DMS79 (cell line): ENCODE results near the gene RS1.
A peak's percentile ranks its signal among the peaks of the same experiment; 100 is the strongest.

Experiments used
- DNase-seq: peaks from one replicate; lab custom pipeline; 2025; lab: John Stamatoyannopoulos, UW

RS1 gene

GRCh38 chrX:18668071-18668835 is 3.7 kb downstream of the RS1 start:
- peak; percentile 4 for DNase-seq

DNA sequence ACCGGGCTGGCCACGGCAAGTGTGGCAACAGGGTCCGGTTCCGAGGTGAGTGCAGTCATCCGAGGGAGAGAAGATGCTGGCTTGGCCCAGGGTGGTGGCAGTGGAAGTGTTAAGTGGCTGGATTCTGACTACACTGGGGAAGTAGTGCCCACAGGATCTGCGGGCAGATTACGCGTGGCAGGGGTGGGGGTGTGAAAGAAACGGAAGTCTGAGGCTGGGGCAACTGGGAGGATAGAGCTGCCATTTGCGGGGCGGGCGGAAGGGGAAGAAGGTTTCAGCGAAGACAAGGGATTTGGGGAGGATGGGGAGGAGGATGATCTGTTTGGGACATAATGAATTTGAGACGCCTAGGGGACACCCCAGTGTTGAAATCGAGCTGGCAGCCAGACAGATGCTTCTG is 5.3 kb downstream of the RS1 start:
- DNase-seq: no peak

DNA sequence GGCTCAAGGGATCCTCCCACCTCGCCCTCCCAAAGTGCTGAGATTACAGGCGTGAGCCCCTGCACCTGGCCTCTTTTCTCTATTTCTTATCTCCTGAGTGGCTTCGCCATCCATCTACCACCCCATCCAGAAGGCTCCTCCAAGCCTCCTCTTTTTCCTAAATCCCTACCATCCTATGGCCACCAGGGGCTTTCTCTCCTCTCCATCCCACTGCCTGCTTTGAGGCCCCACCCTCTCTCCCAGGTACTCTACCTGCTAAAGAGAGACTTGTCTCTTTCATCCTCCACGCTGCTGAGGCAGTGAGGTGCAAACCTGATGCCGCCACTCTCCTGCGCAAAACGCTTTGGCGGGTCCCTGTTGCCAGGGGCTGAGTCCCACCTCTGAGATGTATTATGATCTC is 7.0 kb downstream of the RS1 start:
- DNase-seq: no peak

DNA sequence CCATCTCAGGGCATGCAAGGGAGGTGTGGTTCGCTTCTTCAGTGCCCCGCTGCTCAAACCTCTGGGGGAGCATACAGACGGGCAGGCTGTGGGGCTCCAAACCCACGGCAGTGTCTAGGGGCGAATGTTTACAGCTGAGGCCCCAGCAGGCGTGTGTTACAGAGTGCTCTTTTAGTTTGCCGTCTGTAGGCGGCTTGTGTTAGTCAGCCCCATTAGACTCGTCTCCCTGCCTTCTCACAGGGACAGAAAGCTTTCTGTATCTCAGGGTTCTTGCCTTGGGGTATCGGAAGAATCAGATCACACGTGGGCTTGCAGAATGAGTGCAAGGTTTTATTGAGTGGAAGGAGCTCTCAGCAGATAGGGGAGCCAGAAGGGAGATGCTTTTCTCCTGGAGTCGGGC is 10.6 kb downstream of the RS1 start:
- no peak for DNase-seq

DNA sequence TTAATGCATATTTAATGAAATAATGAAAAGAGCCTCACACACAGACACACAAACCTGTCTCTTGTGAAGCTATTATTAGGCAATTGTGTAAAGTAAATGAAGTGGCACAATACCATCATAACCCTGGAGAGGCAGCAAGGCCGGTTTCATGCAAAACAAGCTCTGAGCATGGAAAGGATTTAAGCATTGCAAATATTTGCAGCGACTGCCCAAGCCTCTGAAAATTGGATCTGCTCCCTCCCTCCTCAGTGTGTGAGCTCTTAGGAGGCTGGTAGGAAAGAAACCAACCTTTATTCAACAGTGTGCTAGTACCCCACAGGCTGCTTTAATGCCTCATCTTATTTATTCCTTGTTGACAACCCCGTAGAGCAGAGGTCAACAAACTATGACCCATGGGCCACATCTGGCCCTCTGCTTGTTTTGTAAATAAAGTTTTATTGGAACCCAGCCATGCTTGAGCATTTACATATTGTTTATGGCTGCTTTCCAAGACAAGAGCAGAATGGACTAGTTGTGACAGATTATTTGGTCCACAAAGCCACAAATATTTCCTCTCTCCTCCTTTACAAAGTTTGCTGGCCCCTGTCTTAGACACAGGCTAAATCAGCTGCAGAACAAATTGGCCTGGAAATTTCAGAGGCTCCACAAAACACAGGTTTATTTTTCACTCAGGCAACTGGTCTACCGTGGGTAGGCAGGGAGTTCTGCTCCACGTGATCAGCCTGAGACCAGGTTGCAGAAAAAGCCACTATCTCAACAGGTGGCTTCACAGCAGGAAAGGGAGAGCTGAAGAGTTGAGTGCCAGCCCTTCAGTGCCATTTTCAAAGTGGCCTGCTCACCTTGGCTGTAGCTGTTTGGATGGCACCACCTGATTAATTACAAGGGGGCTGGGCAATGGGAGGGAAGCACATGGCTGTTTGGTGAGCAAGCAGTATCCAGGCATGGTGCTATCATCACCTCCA is 16.8 kb downstream of the RS1 start:
- no peak for DNase-seq

GRCh38 chrX:18652636-18653035 is 19.3 kb downstream of the RS1 start:
- DNase-seq: no peak

GRCh38 chrX:18650662-18651061 is 21.2 kb downstream of the RS1 start:
- no peak for DNase-seq

- no peak for DNase-seq
Observed at GRCh38 chrX:18649498-18649951, 22.4 kb downstream of the RS1 start.

- no peak for DNase-seq
Observed at GRCh38 chrX:18647621-18648020, 24.3 kb downstream of the RS1 start.

DNA sequence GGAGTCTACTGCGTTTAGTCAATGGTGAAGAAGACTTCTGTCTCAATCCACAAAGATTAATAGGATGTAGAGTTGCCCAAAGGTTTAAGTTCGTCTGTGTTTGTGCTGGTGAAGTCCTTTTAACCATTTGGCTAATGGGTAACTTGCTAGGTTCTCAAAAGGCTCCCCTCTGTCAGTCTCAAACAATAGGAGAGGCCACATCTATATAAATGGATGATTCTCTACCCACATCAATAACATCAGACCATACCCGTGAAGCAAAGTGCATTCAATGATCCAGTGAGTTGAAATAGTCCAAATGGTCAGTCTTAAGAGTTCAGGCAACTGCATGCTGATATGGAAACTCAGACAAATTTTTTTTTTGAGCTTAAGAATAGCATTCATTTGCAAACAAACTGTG is 28.1 kb downstream of the RS1 start:
- DNase-seq: no peak

- peak; percentile 50 for DNase-seq
Observed at GRCh38 chrX:18643243-18643642, 28.7 kb downstream of the RS1 start.

DNA sequence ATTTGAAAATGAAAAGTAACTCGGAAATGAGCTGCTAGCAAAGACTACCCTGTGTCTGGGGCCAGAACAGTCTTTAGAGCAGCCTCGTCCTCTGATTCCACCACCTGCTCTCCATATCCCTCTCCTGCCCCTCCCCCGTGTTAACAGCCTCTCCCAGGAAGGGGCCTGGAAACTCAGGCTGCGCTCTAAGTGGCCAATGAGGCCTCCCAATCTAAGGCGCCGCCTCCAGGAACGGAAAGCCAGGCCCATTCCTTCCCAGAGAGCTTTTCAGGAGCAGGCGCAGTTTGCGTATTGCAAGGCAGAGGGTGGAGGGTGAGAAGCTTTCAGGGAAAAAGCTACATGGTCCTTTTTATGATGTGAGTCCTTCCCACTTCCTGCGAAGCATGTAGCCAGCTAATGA is 31.2 kb downstream of the RS1 start:
- no peak for DNase-seq

- no peak for DNase-seq
Observed at GRCh38 chrX:18639280-18639679, 32.6 kb downstream of the RS1 start.

DNA sequence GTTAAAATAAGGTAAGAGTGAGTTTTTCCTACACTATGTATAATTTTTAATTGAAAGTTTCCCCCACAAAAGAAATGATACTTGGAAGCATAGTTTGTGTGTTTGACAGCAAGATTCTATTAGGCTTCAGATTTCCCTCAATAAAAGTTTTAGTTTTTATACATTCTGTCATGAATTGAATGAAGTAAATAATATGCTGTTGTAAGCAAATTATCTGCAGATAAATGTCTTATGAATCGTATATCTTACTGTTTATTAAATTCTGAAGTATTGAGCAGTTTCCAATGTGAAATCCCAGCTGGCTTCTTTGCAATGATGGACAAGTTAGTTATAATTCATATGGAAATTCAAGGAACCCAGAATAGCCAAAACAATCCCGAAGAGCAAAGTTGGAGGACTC is 33.5 kb downstream of the RS1 start:
- no peak for DNase-seq

GRCh38 chrX:18630934-18631333 is 41.0 kb downstream of the RS1 start:
- no peak for DNase-seq

GRCh38 chrX:18624599-18624998 is 47.3 kb downstream of the RS1 start:
- DNase-seq: no peak

GRCh38 chrX:18620349-18620748 is 51.6 kb downstream of the RS1 start:
- no peak for DNase-seq

DNA sequence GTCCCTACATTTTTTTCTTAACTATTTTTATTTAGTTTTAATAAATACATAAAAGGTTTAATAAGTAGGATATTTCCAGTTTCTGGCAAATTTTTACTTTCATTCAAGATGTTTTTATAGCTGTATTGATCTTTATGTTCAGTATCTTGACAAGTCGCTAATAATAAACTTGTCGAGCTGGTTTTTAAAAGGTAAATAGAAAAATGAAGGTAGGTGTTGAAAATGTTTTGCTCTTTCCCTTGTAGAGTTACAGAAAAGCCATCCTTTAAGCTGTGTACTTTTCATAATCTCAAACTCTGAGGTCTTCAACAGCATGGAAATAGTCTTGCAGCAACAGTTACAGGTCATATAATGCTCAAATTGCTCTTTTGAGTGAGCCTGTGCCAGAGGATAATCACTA is 52.6 kb downstream of the RS1 start:
- no peak for DNase-seq

- no peak for DNase-seq
Observed at GRCh38 chrX:18617407-18617750, 54.5 kb downstream of the RS1 start.

GRCh38 chrX:18616688-18617406 is 55.1 kb downstream of the RS1 start:
- no peak for DNase-seq

- DNase-seq: no peak
Observed at GRCh38 chrX:18613930-18614639, 57.8 kb downstream of the RS1 start.

DNA sequence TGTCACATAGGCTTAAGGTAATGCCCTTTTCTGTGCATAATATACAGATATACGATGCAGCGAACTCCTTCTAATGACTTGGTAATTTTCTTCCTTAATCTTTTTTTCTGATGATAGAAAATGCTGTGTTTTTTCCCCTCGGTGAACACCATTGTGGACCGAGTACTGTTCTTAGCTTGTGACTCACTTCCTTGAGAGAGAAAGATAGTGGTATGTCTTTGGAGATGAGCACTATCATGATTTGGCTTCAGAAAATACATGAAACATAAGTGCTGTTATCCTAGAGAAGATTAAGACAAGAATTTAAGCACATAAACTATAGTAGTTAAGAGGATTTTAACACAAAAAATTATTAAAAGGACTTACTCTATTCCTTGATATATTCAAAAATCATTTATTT is 63.9 kb downstream of the RS1 start:
- no peak for DNase-seq
